Esophagus squamous epithelium (tissue), 5 donors: ENCODE measurements around the gene FAM168A. TPM values are rescaled to one million over a fixed set of nuclear protein-coding genes. Genes with fewer than 3 reads are reported as not detected.

Source experiments
- DNase-seq: peaks from one replicate; lab custom pipeline; 2025; lab: John Stamatoyannopoulos, UW
- H3K27ac ChIP-seq, 4 donors: fragments of 200-600 bp; sonication (generic); one replicate each; pipeline ENCODE4 v1.5.1; 2016 to 2019; ENCODE audit warnings: mild to moderate bottlenecking in 1 of 4
- H3K27me3 ChIP-seq, 4 donors: fragments of 200-600 bp; sonication (generic); 1 replicate in 3 of 4; 2 replicates in 1 of 4; pipeline versions ENCODE4 v1.5.1 to v1.6.0; 2017 to 2021; ENCODE audit warnings: antibody characterized with exemption in 1 of 4
- H3K36me3 ChIP-seq, 3 donors: fragments of 200-600 bp; sonication (generic); one replicate each; pipeline ENCODE4 v1.5.1; 2016 to 2019
- H3K4me1 ChIP-seq, 3 donors: fragments of 200-600 bp; sonication (generic); one replicate each; pipeline ENCODE4 v1.5.1; 2017 to 2019
- H3K4me3 ChIP-seq, 4 donors: fragments of 200-600 bp; sonication (generic); 1 replicate in 3 of 4; 2 replicates in 1 of 4; pipeline ENCODE4 v1.5.1; 2016 to 2019; ENCODE audit warnings: mild to moderate bottlenecking in 2 of 4, moderate library complexity in 1 of 4
- H3K9me3 ChIP-seq, 3 donors: fragments of 200-600 bp; sonication (generic); one replicate each; pipeline ENCODE4 v1.5.1; 2016 to 2019
- CTCF ChIP-seq, 6 experiments: fragments of 450-650 bp in 4 of 6; fragments of 200-600 bp in 2 of 6; sonication (generic) in 2 of 6; IDR thresholded peaks; one replicate each; pipeline ENCODE4 v1.5.1; 2016 to 2019; ENCODE audit warnings: antibody characterized with exemption in 6 of 6, mild to moderate bottlenecking in 4 of 6, moderate library complexity in 4 of 6
- POLR2A ChIP-seq, 4 donors: fragments of 450-650 bp; IDR thresholded peaks; one replicate each; pipeline ENCODE4 v1.6.1; 2017; ENCODE audit warnings: antibody characterized with exemption in 4 of 4, mild to moderate bottlenecking in 4 of 4, moderate library complexity in 3 of 4
- WGBS, 2 donors: methylation state at CpG; one replicate each; pipeline ENCODE4 v1.1.5; 2018; 5-methylcytosine and 5-hydroxymethylcytosine counted together
- intact Hi-C: fragments of 100-400 bp; cut with DNase I; formaldehyde crosslinking; loops from one replicate; pipeline ENCODE4 v1.15.0; 2022
- total RNA-seq, 4 donors: library from RNA; depleted of rRNA; stranded (reverse); fragments of >200 nt; gene quantifications; one replicate each; pipeline ENCODE4 v1.1.0, GENCODE V29; 2016
- donor health status: DM: yes; HTN: yes; CAD: no.

The FAM168A gene
- total RNA-seq, 4 donors from 2014 or later, result 7.0 to 15.5 (median 12.3) TPM

DNA sequence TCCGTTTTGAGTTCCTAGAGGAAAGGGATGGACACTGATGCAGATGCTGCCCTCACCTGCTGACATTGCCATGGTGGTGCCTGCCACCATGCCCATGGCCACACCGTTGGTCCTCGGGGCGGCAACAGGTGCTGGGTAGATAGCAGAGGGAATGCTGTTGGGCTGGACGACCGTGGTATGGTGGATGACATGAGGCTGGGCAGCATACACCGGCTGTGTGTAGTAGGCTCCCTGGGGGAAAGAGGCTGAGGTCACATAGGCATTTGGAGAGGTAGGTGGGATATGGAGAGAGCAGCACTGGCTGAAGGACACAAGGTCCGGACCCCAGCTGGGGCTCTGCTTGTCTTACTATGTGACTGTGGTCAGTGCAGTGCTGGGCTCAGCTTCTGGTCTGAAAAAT, 188.5 kb downstream of the FAM168A start:
- WGBS, 2 donors, result 91 to 94% methylated on average over 3 to 8 of the region's 8 CpGs
- intact Hi-C loops, result loop anchor here (10.0 kb wide), 1 partner anchor 245 kb away; no protein-coding TSS in a partner anchor

GRCh38 chr11:73406619-73407018, 191.3 kb downstream of the FAM168A start:
- Histone ChIP-seq H3K36me3 (peaks cover 0 to 74% (median 0%) of the 10 kb centered on the region in 3 donors), H3K27ac (no peak overlapping the region), H3K4me3 (no peak overlapping the region), H3K4me1 (no peaks in the 10 kb centered on the region), H3K9me3 (no peaks in the 10 kb centered on the region), H3K27me3 (no peaks in the 10 kb centered on the region)
- DNase-seq, result no peak
- 85 to 90% methylated on average over 4 of the region's 5 CpGs for WGBS, 2 donors
- intact Hi-C loops, result loop anchor here (10.0 kb wide), 1 partner anchor 248 kb away; no protein-coding TSS in a partner anchor
- TF ChIP-seq CTCF (IDR thresholded peaks at IDR 0.05) (no peak), POLR2A (IDR thresholded peaks at IDR 0.05) (no peak)

More for the DNA sequence above, 188.5 kb downstream of the FAM168A start:
- no peak for DNase-seq
- no peak for TF ChIP-seq POLR2A (IDR thresholded peaks at IDR 0.05)
- TF ChIP-seq CTCF (IDR thresholded peaks at IDR 0.05), result no peak
- no peak overlapping the region for H3K4me3 ChIP-seq
- H3K9me3 ChIP-seq, result no peaks in the 10 kb centered on the region
- H3K27me3 ChIP-seq, result no peaks in the 10 kb centered on the region
- H3K36me3 ChIP-seq, result peaks cover 0 to 67% (median 0%) of the 10 kb centered on the region in 3 donors
- H3K27ac ChIP-seq, result no peak overlapping the region
- peaks cover 0 to 11% (median 3%) of the 10 kb centered on the region in 3 donors for H3K4me1 ChIP-seq

GRCh38 chr11:73406131-73406530, 191.8 kb downstream of the FAM168A start:
- Histone ChIP-seq H3K9me3 (no peaks in the 10 kb centered on the region), H3K4me3 (no peak overlapping the region), H3K27me3 (no peaks in the 10 kb centered on the region), H3K36me3 (peaks cover 0 to 72% (median 0%) of the 10 kb centered on the region in 3 donors), H3K4me1 (no peaks in the 10 kb centered on the region), H3K27ac (no peak overlapping the region)
- no peak for DNase-seq
- WGBS, 2 donors, result 73% methylated on average over 1 of the region's 1 CpG; no CpG with 5 or more reads in 1 of the 2 donors
- intact Hi-C loops, result loop anchor here (10.0 kb wide), 1 partner anchor 249 kb away; no protein-coding TSS in a partner anchor
- TF ChIP-seq POLR2A (IDR thresholded peaks at IDR 0.05) (no peak), CTCF (IDR thresholded peaks at IDR 0.05) (no peak)

- WGBS, 2 donors, result 90 to 94% methylated on average over 8 of the region's 8 CpGs
Measured at GRCh38 chr11:73405146-73405510, 192.8 kb downstream of the FAM168A start.

More at GRCh38 chr11:73405146-73405510, 192.8 kb downstream of the FAM168A start:
- Histone ChIP-seq H3K27ac (no peak overlapping the region), H3K4me3 (no peak overlapping the region), H3K4me1 (no peaks in the 10 kb centered on the region), H3K36me3 (peaks cover 0 to 63% (median 0%) of the 10 kb centered on the region in 3 donors), H3K27me3 (no peaks in the 10 kb centered on the region), H3K9me3 (no peaks in the 10 kb centered on the region)
- DNase-seq, result no peak
- TF ChIP-seq CTCF (IDR thresholded peaks at IDR 0.05), result no peak
- TF ChIP-seq POLR2A (IDR thresholded peaks at IDR 0.05), result no peak
- intact Hi-C loops, result loop anchor here (10.0 kb wide), 1 partner anchor 250 kb away; no protein-coding TSS in a partner anchor
